GM20431 (cell line): ENCODE results near the gene SLC7A6OS.

ENCODE experiments used
- in situ Hi-C: fragments of 300-500 bp; cut with MseI, MboI; formaldehyde crosslinking; loops from one replicate; pipeline ENCODE4 v1.15.0; 2020; ENCODE audit warnings: low sequenced_read_pairs; ENCODE audit not compliant: unreplicated experiment

Gene SLC7A6OS

GRCh38 chr16:68259007-68259825 lies 51.5 kb downstream of the SLC7A6OS start:
- in situ Hi-C loops: loop anchor here (10.0 kb wide), 1 partner anchor 66 kb away; no protein-coding TSS in a partner anchor

- in situ Hi-C loops: loop anchor here (10.0 kb wide), 1 partner anchor 67 kb away; no protein-coding TSS in a partner anchor
These were observed 52.6 kb downstream of the SLC7A6OS start for GRCh38 chr16:68257906-68258800.

GRCh38 chr16:68257251-68257905 lies 53.4 kb downstream of the SLC7A6OS start:
- in situ Hi-C loops: loop anchor here (10.0 kb wide), 1 partner anchor 67 kb away; no protein-coding TSS in a partner anchor

GRCh38 chr16:68255712-68256111 lies 55.0 kb downstream of the SLC7A6OS start:
- in situ Hi-C loops: loop anchor here (10.0 kb wide), 1 partner anchor 69 kb away; no protein-coding TSS in a partner anchor

GRCh38 chr16:68253721-68254120 lies 57.0 kb downstream of the SLC7A6OS start:
- in situ Hi-C loops: loop anchor here (10.0 kb wide), 1 partner anchor 71 kb away; no protein-coding TSS in a partner anchor

DNA sequence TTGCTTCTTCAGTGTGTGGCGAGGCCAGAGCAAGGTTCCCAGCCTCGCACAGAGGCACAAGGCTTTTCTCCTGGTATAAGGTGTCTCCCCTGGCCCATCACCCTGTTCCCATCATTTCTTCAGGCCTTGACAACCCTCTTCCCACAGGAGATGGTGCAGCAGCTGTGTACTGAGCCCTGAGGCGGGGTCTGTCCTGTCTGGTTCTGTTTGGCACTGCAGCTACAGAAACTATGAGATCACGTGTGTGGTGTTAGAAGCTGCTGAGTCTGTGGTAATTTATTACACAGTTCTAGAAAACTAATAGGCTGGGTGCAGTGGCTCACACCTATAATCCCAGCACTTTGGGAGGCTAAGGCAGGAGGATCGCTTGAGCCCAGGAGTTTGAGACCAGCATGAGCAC lies 58.4 kb downstream of the SLC7A6OS start:
- in situ Hi-C loops: loop anchor here (10.0 kb wide), 1 partner anchor 72 kb away; no protein-coding TSS in a partner anchor

DNA sequence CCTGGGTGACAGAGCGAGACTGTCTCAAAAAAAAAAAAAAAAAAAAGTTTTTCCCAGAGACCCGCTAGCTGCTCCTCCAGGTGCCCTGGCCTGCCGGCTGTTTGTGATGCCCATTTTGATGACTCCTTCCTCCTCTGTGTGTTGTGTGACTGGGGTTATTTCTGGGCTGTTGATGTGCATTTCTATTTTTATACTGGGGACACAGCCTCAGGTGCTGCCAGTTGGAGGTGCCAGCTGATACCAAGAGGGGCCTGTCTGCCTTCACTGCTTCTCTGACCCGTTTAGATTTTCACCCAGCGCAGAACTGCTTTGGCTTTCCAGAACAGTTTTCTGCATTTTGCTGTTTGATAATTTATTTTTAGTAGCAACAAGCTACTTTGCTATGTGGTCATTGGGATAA lies 58.9 kb downstream of the SLC7A6OS start:
- in situ Hi-C loops: loop anchor here (10.0 kb wide), 1 partner anchor 73 kb away; no protein-coding TSS in a partner anchor

- in situ Hi-C loops: loop anchor here (10.0 kb wide), 1 partner anchor 74 kb away; no protein-coding TSS in a partner anchor
These were observed 59.8 kb downstream of the SLC7A6OS start for GRCh38 chr16:68250951-68251350.

GRCh38 chr16:68249371-68249770 lies 61.4 kb downstream of the SLC7A6OS start:
- in situ Hi-C loops: no loop called here
